Stimulated activated naive CD8-positive, alpha-beta T cell treated with anti-CD3 and anti-CD28 coated beads, Interleukin-15, Interleukin-2, amounts not matched to agents 100 U/mL and 50 U/mL, for 24 hours (primary cell): Measurements from ENCODE around the gene NHSL2.
A peak's percentile ranks its signal among the peaks of the same experiment; 100 is the strongest.
"Not testable (repeated sequence)": the region's sequence is repeated elsewhere in the genome, so short reads cannot be mapped to it uniquely, and the experiment has no call there.

ENCODE experiments used
- ATAC-seq: fragments of 150-1000 bp; cut with Tn5 transposase; one replicate; pipeline ENCODE4 v1.10.0; 2021
- DNase-seq: peaks from one replicate; pipeline ENCODE4 v3.0.0; 2021

The NHSL2 gene

DNA sequence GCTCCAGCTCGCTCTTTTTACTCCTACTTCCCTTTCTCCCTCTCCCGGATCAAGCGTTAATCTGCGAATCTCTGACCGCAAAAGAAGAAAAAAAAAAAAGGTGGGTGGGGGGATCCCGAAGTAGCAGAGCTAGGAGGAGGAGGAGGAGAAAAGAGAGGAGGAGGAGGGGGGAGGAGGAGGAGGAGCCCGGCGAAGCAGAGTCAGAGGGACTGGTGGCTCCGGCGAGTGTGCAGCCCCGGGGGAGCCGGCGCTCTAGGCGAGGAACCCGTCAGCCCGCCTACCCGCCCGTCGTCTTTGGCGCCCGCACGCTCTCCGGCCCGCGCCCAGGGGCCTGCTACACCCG is at the start of gene NHSL2:
TSS of gene NHSL2 (plus strand) at position 203 of the 343 bp plus-strand sequence.
- DNase-seq = peak; percentile 19
- peak; percentile 69 for ATAC-seq

GRCh38 chrX:71867680-71868079 is 43.0 kb upstream of the NHSL2 start:
- ATAC-seq = no peak

DNA sequence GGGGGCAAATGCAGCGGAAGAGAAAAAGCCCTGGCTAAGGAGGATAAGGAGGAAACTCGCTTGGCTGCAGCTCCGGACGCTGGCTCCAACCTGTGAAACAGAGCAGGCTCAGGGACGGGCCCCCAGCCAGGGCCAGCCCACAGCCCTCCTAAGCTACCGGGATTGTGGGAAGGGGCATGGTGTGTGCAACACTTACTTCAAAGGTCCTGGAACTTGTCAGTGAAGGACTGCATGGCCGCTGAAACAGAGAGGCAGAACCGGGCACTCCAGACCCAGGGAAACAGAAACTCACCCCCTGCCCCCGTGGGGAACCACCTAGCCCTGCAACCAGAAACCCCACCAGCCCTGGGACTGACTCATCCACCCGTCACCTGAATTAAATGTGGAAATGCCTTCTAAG is 41.1 kb upstream of the NHSL2 start:
- DNase-seq = peak; percentile 5
- peak; percentile 19 for ATAC-seq

More at GRCh38 chrX:71867680-71868079, 43.0 kb upstream of the NHSL2 start:
- DNase-seq = no peak

- peak; percentile 8 for DNase-seq
- ATAC-seq = peak; percentile 60
These were observed 40.2 kb upstream of the NHSL2 start for GRCh38 chrX:71870208-71871098.

GRCh38 chrX:71871367-71871766 is 39.3 kb upstream of the NHSL2 start:
- peak; percentile 70 for ATAC-seq
- peak; percentile 37 for DNase-seq

- no peak for ATAC-seq
- no peak for DNase-seq
These were observed 37.8 kb upstream of the NHSL2 start for GRCh38 chrX:71872542-71873458.

- DNase-seq (no peak), ATAC-seq (no peak)
These were observed 37.2 kb upstream of the NHSL2 start for GRCh38 chrX:71873459-71873833.

GRCh38 chrX:71876841-71877240 is 33.8 kb upstream of the NHSL2 start:
- ATAC-seq, DNase-seq: not testable (repeated sequence)

DNA sequence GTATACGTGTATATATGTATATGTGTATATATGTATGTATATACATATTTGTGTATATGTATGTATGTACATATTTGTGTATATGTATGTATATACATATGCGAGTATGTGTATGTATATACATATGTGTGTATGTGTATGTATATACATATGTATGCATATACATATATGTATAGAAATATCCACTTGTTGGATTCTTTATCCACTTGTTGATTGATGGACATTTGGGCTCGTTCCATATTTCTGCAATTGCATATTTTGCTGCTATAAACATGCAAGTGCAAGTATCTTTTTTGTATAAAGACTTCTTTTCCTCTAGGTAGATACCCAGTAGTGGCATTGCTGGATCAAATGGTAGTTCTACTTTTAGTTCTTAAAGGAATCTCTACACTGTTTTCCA is 25.5 kb upstream of the NHSL2 start:
- DNase-seq = no peak
- ATAC-seq = no peak

DNA sequence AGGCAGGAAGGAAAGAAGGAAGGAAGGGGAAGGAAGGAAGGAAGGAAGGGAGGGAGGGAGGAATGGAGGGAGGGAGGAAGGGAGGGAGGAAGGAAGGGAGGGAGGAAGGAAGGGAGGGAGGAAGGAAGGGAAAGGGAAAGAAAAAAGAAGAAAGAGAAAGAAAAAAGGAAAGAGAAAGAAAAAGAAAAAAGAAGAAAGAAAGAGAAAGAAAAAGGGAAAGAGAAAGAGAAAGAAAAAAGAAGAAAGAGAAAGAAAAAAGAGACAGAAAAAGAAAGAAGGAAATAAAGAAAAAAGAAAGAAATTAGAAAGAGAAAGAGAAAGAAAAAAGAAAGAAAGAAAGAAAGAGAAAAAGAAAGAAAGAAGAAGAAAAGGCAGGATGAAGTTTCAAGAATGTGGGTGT is 15.0 kb upstream of the NHSL2 start:
- no peak for DNase-seq
- ATAC-seq = no peak

- ATAC-seq = no peak
- DNase-seq = no peak
These were observed 4.5 kb upstream of the NHSL2 start for GRCh38 chrX:71906144-71906543.

- ATAC-seq = no peak
These were observed 2.3 kb upstream of the NHSL2 start for GRCh38 chrX:71908387-71908786.

GRCh38 chrX:71909956-71910355 is 689 bp upstream of the NHSL2 start:
- no peak for DNase-seq
- ATAC-seq = no peak

More at GRCh38 chrX:71908387-71908786, 2.3 kb upstream of the NHSL2 start:
- DNase-seq = no peak

- peak; percentile 38 for DNase-seq
- ATAC-seq = peak; percentile 67
These were observed 513 bp downstream of the NHSL2 start for GRCh38 chrX:71910986-71911730.

GRCh38 chrX:71911731-71912050 is 1.0 kb downstream of the NHSL2 start:
- ATAC-seq (no peak), DNase-seq (no peak)

DNA sequence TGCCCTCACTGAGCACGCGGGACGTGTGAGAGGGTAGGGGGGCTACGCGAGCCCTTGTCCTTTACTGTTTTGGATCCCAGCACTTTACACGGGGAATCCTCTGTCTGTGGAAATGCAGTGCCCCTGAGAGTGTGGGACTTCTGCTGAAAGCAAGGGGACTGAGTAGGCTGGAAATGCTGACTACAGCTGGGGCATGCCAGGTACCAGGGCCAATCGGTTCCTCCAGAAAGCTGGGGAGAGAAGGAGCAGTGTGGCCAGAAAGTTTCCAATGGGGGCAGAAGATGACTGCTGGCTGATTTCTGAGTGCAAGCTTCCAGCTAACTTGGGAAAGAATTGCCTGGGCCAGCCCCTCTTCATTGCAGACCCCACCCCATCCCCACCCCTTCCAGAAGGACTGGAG is 1.5 kb downstream of the NHSL2 start:
- ATAC-seq = no peak

DNA sequence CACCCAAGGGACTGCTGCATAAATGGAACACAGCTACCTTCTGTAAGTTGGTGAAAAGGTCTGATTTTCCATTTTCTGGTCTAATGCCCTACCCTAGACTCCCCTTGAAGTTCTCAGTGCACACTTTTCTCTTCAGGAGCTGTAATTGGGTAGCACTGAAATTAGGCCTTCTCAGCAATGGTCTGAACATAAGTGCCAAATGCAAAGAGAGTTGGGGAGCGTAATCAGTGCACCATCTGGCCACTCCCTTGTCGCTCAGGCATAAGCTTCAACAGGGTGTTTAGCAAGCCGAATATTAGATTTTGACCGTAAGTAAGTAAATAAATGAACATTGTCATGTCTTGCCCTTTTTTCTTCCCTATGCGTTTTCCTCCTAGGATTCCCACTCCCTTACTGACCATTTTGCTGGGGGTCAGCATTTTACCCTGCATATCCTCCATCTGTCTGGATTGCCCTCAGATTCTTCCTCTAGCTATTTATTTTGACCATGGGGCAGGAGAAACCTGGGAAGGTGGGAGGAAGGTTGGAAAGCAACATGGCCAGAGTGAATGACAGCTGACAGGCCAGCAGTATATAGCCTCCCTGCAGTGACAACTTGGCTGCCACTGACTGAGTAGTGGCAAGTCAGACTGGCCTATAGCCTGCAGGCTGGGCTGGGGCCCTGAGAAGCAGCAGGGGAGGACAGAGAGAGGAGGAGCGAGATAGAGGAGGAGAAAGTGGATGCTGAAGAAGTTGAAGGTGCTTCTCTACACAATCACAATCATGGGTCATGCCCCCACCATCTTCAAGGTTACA is 2.7 kb downstream of the NHSL2 start:
- no peak for DNase-seq
- no peak for ATAC-seq

More for the DNA sequence above, 1.5 kb downstream of the NHSL2 start:
- DNase-seq = no peak

DNA sequence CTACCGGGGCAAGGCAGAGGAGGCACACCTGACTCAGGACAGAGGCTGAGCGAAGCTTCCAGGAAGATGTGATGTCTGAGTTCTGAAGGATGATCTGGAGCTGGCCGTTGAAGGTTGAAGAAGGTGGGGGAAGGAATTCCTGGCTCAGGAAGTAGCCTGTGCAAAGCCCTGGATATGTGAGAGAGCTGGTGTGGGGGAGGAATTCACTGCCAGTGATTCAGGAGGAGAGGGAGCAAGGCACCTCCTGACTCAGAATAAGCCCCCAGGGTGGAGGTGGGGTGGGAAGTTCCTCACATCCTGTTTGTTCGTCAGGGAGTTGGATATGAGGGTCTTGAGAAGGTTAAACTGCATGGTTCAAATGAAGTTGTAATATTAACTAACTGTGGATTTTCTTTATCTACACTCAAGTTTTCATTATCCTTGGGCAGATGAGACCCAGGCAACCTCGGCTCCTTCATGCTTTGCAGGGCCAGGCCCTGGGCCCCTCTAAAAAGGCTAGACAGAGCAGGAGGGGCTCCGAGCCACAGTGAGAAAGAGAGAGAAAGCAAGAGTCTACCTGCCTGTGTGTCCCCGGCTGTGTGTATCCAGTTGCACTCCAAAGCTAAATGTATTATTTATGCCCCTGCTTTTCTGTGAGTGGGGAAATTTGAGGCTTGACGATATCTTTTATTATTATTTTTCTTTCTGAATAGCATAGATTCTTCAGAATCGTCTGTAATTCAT is 7.1 kb downstream of the NHSL2 start:
- no peak for DNase-seq
- ATAC-seq = no peak

- no peak for DNase-seq
- no peak for ATAC-seq
These were observed 8.8 kb downstream of the NHSL2 start for GRCh38 chrX:71919431-71919830.

GRCh38 chrX:71919886-71920285 is 9.2 kb downstream of the NHSL2 start:
- no peak for ATAC-seq

DNA sequence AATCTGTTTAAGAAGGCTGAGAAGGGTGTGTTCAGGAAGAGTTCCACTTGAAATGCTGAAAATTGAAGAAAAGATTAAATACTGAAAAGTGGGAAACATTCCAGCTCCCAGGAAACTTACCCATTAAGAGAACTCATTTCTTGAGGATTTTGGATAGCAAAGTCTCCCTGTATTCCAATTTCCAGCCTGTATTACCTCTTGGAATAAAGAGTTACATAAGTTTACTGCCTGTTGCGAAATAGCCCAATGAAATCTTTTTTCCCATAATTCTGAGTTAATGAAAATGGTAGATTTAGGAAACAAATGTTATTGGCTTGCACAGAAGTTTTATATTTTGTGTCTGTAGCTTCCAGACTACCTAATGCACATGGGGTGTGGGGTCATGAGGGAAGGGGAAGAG is 12.0 kb downstream of the NHSL2 start:
- ATAC-seq (no peak), DNase-seq (no peak)

More at GRCh38 chrX:71919886-71920285, 9.2 kb downstream of the NHSL2 start:
- DNase-seq = no peak
